GM21723 (cell line): ENCODE results near the gene NOXA1.
A peak's percentile ranks its signal among the peaks of the same experiment; 100 is the strongest.

Experiments
- ATAC-seq: cut with Tn5 transposase; IDR thresholded peaks from one replicate; pipeline ENCODE4 v1.9.1; 2021; ENCODE audit warnings: mild to moderate bottlenecking, moderate library complexity; ENCODE audit not compliant: unreplicated experiment

NOXA1 gene

GRCh38 chr9:137423514-137424291 lies 510 bp downstream of the NOXA1 start:
- peak; percentile 21 for ATAC-seq

- no peak for ATAC-seq
Measured at GRCh38 chr9:137426018-137426681, 3.0 kb downstream of the NOXA1 start.

- no peak for ATAC-seq
Measured at GRCh38 chr9:137427454-137428310, 4.5 kb downstream of the NOXA1 start.

- ATAC-seq: no peak
Measured at GRCh38 chr9:137428311-137428630, 5.1 kb downstream of the NOXA1 start.

- ATAC-seq: no peak
Measured at GRCh38 chr9:137428841-137429545, 5.8 kb downstream of the NOXA1 start.

GRCh38 chr9:137429546-137429890 lies 6.3 kb downstream of the NOXA1 start:
- no peak for ATAC-seq

GRCh38 chr9:137429974-137430722 lies 7.0 kb downstream of the NOXA1 start:
- no peak for ATAC-seq

- no peak for ATAC-seq
Measured at GRCh38 chr9:137430723-137431415, 7.7 kb downstream of the NOXA1 start.

GRCh38 chr9:137431416-137431931 lies 8.3 kb downstream of the NOXA1 start:
- no peak for ATAC-seq

GRCh38 chr9:137432687-137433348 lies 9.6 kb downstream of the NOXA1 start:
- no peak for ATAC-seq

GRCh38 chr9:137433349-137433915 lies 10.2 kb downstream of the NOXA1 start:
- ATAC-seq: no peak

GRCh38 chr9:137433916-137434431 lies 10.8 kb downstream of the NOXA1 start:
- ATAC-seq: no peak

- ATAC-seq: no peak
Measured at GRCh38 chr9:137434498-137435380, 11.5 kb downstream of the NOXA1 start.

GRCh38 chr9:137435381-137435891 lies 12.2 kb downstream of the NOXA1 start:
- ATAC-seq: no peak

GRCh38 chr9:137435980-137436760 lies 13.0 kb downstream of the NOXA1 start:
- no peak for ATAC-seq

- ATAC-seq: no peak
Measured at GRCh38 chr9:137436761-137437600, 13.8 kb downstream of the NOXA1 start.
